ENCODE data around the gene TXNRD1. TPM values are rescaled to one million over a fixed set of nuclear protein-coding genes. Genes with fewer than 3 reads are reported as not detected.
"Not testable (repeated sequence)": the region's sequence is repeated elsewhere in the genome, so short reads cannot be mapped to it uniquely, and the experiment has no call there.

TXNRD1 gene
- polyA plus RNA-seq (ENCODE audit: low read depth in 6 of 6): 10 to 100 TPM; 19.5 to 26.9 (median 22.9) TPM

DNA sequence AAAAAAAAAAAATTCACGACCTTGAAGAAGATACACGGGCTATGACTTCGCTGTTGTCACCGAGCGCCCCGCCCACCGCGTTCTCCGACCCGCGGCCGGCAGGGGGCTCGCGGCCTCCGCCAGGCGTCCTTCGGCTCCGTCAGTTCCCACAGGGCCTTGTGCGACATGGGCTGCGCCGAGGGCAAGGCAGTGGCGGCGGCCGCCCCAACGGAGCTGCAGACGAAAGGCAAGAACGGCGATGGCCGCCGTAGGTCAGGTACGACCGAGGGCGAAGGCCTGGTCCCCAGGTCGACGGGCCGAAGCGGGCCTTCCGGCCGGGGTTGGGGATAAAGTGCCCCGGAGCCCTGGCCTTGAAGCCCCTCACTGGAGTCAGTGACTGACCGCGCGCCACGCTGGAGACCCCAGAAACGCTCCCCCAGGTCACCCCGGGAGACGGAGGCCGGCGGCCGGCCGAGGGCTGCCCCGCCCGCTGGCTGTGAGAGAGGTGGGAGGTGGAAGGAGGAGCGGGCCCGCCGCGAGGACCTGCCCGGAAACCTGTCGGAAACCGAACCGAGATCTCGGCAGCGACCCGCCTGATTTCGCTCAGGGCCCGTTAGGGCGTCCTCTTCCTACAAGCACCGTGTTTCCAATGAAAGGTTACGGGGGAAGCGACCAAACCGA, at the start of gene TXNRD1:
TSS of gene TXNRD1 (plus strand) at position 142 of the 660 bp plus-strand sequence. CDS start at position 166, 24 bp downstream.
- DNase-seq (peak; percentile 78), ATAC-seq (ENCODE audit: low read depth in 2 of 2) (peak; percentile 97 to 98)
- H3K36me3 Mint-ChIP-seq: no peaks in the 10 kb centered on the region
- H3K9me3 Mint-ChIP-seq: no peaks in the 10 kb centered on the region
- peak within 1 kb of the TSS in 3 of 6 donors; percentile 55 to 88 (median 65) for H3K27ac Mint-ChIP-seq
- H3K4me1 Mint-ChIP-seq: peaks cover 7 to 15% (median 10%) of the 10 kb centered on the region in 3 donors
- H3K27me3 Mint-ChIP-seq: peaks cover 6 to 14% (median 13%) of the 10 kb centered on the region in 3 donors
- peak within 1 kb of the TSS; percentile 77 to 90 (median 86) for H3K4me3 Mint-ChIP-seq

DNA sequence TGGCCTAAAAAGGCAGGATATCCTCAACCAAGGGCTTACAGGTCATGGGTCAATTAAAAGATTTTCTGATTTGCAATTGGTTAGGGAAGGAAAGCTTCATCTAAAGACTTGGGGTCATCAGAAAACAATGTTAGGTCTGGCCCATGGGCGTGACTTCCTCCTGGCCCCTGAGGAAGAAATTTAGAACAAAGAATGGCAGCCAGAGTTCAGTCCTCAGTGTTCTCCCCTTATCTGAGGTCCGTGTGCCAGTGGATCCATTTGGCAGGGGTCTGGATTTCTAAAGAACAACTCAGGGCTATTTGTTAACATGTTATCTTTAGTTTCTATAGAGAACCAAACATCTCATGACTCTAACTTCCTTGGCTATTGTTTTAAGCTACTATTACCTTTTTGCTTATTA, 49.8 kb upstream of the TXNRD1 start:
- peaks cover 0 to 3% of the 10 kb centered on the region in 2 donors for H3K36me3 Mint-ChIP-seq
- no peak for DNase-seq
- H3K27me3 Mint-ChIP-seq: peaks cover 9 to 11% (median 10%) of the 10 kb centered on the region in 3 donors
- no peaks in the 10 kb centered on the region for H3K4me1 Mint-ChIP-seq
- H3K4me3 Mint-ChIP-seq: no peak overlapping the region
- no peak overlapping the region for H3K27ac Mint-ChIP-seq
- no peak for ATAC-seq (ENCODE audit: low read depth in 2 of 2)
- no peaks in the 10 kb centered on the region for H3K9me3 Mint-ChIP-seq

- Mint-ChIP-seq H3K4me3 (no peak overlapping the region), H3K27ac (no peak overlapping the region), H3K27me3 (peaks cover 9 to 11% (median 10%) of the 10 kb centered on the region in 3 donors), H3K9me3 (no peaks in the 10 kb centered on the region), H3K4me1 (no peaks in the 10 kb centered on the region), H3K36me3 (peaks cover 0 to 3% of the 10 kb centered on the region in 2 donors)
- ATAC-seq (ENCODE audit: low read depth in 2 of 2) (no peak), DNase-seq (no peak)
Measured at GRCh38 chr12:104166465-104166864, 49.1 kb upstream of the TXNRD1 start.

DNA sequence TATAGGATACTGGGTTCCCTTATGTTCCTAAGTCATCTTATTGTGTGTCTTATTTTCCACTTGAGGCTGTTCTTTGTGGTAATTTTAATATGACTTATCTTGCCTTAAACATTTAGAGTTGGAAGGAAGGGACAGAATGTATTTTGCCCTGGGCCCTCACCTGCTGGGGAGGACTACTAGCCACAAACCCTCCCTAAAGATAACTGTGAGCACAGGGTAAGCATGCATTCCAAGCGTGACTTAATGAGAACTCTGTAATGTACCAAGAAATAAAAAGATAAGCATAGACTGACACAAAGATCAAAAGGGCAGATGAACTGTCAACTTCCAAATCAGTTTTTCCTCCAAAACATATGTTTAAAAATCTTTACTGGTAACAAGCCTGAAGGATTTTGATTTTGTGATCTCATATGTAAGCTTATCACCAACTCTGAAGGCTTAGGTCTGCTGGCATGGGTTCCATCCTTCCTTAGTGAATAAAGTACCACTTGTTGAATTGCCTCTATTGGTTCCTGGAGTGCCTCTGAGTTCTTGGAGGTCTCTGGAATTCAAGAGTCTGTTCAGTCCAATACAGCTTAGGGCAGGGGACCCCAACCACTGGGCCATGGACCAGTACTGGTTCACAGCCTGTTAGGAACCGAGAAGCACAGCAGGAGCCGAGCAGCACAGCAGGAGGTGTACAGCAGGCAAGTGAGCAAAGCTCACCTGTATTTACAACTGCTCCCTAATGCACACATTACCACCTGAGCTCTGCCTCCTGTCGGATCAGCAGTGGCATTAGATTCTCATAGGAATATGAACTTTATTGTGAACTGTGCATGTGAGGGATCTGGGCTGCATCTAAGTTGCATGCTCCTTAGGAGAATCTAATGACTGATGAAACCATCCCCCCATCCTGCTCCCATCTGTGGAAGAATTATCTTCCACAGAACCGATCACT, 47.8 kb upstream of the TXNRD1 start:
- no peak overlapping the region for H3K4me3 Mint-ChIP-seq
- no peaks in the 10 kb centered on the region for H3K4me1 Mint-ChIP-seq
- H3K9me3 Mint-ChIP-seq: no peaks in the 10 kb centered on the region
- peak overlapping the region in 1 of 6 donors; percentile 90 for H3K27ac Mint-ChIP-seq
- H3K36me3 Mint-ChIP-seq: no peaks in the 10 kb centered on the region
- ATAC-seq (ENCODE audit: low read depth in 2 of 2) (no peak), DNase-seq (no peak)
- H3K27me3 Mint-ChIP-seq: peaks cover 10 to 14% (median 11%) of the 10 kb centered on the region in 3 donors

- peaks cover 10 to 14% (median 11%) of the 10 kb centered on the region in 3 donors for H3K27me3 Mint-ChIP-seq
- H3K27ac Mint-ChIP-seq: no peak overlapping the region
- no peak overlapping the region for H3K4me3 Mint-ChIP-seq
- H3K9me3 Mint-ChIP-seq: no peaks in the 10 kb centered on the region
- no peak for ATAC-seq (ENCODE audit: low read depth in 2 of 2)
- no peak for DNase-seq
- no peaks in the 10 kb centered on the region for H3K4me1 Mint-ChIP-seq
- no peaks in the 10 kb centered on the region for H3K36me3 Mint-ChIP-seq
Measured at GRCh38 chr12:104168596-104168995, 47.0 kb upstream of the TXNRD1 start.

DNA sequence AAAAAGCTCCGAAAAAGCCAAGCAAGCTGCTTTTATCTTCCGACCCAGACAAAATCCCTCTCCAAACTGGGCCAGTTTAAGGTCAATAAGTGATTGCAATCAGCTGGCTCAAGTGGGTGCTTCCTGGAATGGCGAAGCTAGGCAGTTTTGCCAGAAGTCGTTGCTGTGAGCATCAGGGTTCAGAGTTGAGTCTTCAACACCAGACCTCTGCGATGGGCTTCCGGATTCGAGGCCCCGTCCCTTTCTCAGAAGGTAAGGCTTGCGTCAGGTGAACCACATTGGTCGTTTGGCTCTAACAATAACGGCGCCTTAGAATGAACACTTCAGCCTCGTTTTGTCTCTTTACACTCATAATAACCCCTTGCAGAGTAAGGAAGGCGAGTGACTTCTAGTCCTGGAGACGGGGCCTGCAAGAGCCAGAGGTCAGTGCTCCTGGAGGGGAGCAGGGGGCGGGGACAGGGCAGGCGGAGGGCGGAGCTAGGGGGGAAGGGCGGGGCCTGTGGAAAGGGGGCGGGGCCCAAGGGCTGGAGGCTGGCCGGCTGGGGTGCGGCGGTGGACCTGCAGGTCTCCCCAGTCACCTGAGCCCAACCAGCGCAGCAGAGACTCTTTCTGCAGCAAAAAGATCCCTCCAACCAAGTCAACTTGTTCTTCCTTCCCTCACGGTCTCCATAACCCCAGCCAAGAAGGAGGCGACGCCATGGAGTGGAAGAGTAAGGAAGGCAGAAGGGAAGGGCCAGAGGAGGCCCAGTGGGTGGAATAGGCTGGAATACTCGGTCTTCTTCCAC, 43.6 kb upstream of the TXNRD1 start:
- Mint-ChIP-seq H3K9me3 (no peaks in the 10 kb centered on the region), H3K4me3 (no peak overlapping the region), H3K27ac (no peak overlapping the region), H3K4me1 (no peaks in the 10 kb centered on the region), H3K36me3 (no peaks in the 10 kb centered on the region), H3K27me3 (peaks cover 3 to 14% (median 10%) of the 10 kb centered on the region in 3 donors)
- DNase-seq (no peak), ATAC-seq (ENCODE audit: low read depth in 2 of 2) (no peak)

DNA sequence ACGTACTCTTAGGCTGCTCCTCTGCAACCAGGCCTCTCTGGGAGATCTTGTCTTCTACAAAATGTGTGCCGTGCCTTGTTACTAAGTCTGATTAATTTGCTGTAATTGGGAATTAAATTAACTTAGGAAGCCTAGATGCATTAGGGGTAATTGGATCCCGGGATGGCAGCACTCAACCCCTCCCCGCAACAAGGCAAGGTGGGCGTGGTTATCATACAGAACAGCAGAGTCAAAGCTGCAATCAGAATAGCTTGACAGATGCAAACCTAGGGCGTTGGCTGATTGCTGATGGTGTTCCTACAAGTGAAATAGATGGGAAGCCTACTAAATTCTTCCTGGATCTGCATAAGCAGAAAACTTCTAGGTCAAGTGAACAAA, 43.0 kb upstream of the TXNRD1 start:
- H3K27me3 Mint-ChIP-seq: peaks cover 3 to 19% (median 11%) of the 10 kb centered on the region in 3 donors
- H3K9me3 Mint-ChIP-seq: no peaks in the 10 kb centered on the region
- no peak overlapping the region for H3K4me3 Mint-ChIP-seq
- no peak for ATAC-seq (ENCODE audit: low read depth in 2 of 2)
- H3K27ac Mint-ChIP-seq: no peak overlapping the region
- H3K36me3 Mint-ChIP-seq: no peaks in the 10 kb centered on the region
- no peaks in the 10 kb centered on the region for H3K4me1 Mint-ChIP-seq
- DNase-seq: no peak

DNA sequence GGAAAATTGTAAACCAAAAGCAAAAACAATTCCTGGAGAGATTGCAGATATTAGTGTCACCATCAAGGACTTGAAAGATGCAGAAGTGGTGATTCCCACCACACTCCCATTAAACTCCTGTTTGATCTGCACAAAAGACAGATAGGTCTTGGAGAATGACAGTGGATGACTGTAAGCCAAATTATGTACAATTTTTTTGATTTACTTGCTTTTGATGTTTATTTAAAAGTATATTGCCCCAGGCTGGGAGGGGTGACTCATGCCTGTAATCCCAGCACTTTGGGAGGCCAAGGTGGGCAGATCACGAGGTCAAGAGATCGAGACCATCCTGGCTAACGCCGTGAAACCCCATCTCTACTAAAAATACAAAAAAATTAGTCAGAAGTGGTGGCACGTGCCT, 41.8 kb upstream of the TXNRD1 start:
- H3K4me3 Mint-ChIP-seq; H3K27ac Mint-ChIP-seq; ATAC-seq (ENCODE audit: low read depth in 2 of 2); H3K4me1 Mint-ChIP-seq; DNase-seq; H3K36me3 Mint-ChIP-seq; H3K9me3 Mint-ChIP-seq: not testable (repeated sequence)
- peaks cover 7 to 22% (median 11%) of the 10 kb centered on the region in 3 donors for H3K27me3 Mint-ChIP-seq

- DNase-seq (no peak), ATAC-seq (ENCODE audit: low read depth in 2 of 2) (peak in 1 of 2 donors; percentile 43)
- Mint-ChIP-seq H3K4me3 (peak overlapping the region in 1 of 8 donors; percentile 27), H3K9me3 (no peaks in the 10 kb centered on the region), H3K4me1 (no peaks in the 10 kb centered on the region), H3K27ac (no peak overlapping the region), H3K27me3 (peaks cover 11 to 29% (median 14%) of the 10 kb centered on the region in 3 donors), H3K36me3 (no peaks in the 10 kb centered on the region)
Measured at GRCh38 chr12:104175726-104176247, 39.8 kb upstream of the TXNRD1 start.

DNA sequence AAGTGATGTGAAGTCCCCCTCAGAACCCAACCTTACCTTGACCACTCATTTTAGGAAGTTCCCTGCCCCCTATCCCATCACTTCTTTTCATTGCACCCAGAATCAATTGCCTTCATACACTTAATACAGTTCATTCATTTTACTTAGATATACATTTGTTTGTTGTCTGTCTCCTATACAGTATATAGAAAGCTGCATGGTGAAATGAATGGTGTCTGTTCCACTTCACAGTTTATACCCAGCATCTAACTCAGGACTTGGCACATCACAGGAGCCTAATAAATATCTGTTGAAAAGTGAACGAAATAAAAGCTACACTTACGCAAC, 38.3 kb upstream of the TXNRD1 start:
- Mint-ChIP-seq H3K36me3 (no peaks in the 10 kb centered on the region), H3K4me3 (no peak overlapping the region), H3K27me3 (peaks cover 11 to 32% (median 19%) of the 10 kb centered on the region in 3 donors), H3K9me3 (no peaks in the 10 kb centered on the region), H3K4me1 (no peaks in the 10 kb centered on the region), H3K27ac (no peak overlapping the region)
- no peak for ATAC-seq (ENCODE audit: low read depth in 2 of 2)
- DNase-seq: no peak

- DNase-seq (no peak), ATAC-seq (ENCODE audit: low read depth in 2 of 2) (no peak)
- peaks cover 11 to 36% (median 21%) of the 10 kb centered on the region in 3 donors for H3K27me3 Mint-ChIP-seq
- H3K4me1 Mint-ChIP-seq: no peaks in the 10 kb centered on the region
- H3K4me3 Mint-ChIP-seq: no peak overlapping the region
- no peaks in the 10 kb centered on the region for H3K9me3 Mint-ChIP-seq
- peak overlapping the region in 1 of 6 donors; percentile 11 for H3K27ac Mint-ChIP-seq
- no peaks in the 10 kb centered on the region for H3K36me3 Mint-ChIP-seq
Measured at GRCh38 chr12:104177663-104178501, 37.7 kb upstream of the TXNRD1 start.

DNA sequence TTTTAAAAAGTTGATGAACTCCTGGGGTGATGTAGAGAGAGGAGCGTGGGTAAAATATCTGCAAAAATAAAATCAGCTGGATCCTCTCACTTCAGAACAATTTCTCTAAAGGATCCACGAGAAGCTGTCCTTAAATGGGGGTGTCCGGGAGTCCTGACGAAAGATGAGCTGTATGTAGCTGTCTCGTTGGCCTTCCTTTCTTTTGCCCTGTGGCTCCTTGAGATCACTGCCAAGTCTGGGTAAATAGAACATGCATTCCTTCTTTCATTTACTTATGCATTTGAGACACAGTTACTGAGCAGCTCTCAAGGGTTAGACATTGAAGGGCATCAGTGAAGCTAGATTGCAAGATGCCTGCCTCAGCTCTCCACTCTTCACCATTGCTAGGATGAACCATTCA, 35.2 kb upstream of the TXNRD1 start:
- peak overlapping the region in 1 of 6 donors; percentile 80 for H3K27ac Mint-ChIP-seq

More for the DNA sequence above, 35.2 kb upstream of the TXNRD1 start:
- Mint-ChIP-seq H3K9me3 (peaks cover 0 to 16% (median 7%) of the 10 kb centered on the region in 7 donors), H3K27me3 (peaks cover 11 to 36% (median 23%) of the 10 kb centered on the region in 3 donors), H3K4me3 (no peak overlapping the region), H3K4me1 (no peaks in the 10 kb centered on the region), H3K36me3 (peaks cover 0 to 14% of the 10 kb centered on the region in 2 donors)
- DNase-seq (no peak), ATAC-seq (ENCODE audit: low read depth in 2 of 2) (no peak)
